RCC 7860 (cell line): Measurements from ENCODE around the gene RHEB.

Source experiments
- DNase-seq: peaks from one replicate; pipeline ENCODE4 v3.0.0-alpha.2; 2015; ENCODE audit warnings: low spot score
- FAIRE-seq: peaks from 2 replicates; lab custom pipeline; 2012; peaks lifted over from hg19 to GRCh38; lab: Jason Lieb, UNC

Gene RHEB

DNA sequence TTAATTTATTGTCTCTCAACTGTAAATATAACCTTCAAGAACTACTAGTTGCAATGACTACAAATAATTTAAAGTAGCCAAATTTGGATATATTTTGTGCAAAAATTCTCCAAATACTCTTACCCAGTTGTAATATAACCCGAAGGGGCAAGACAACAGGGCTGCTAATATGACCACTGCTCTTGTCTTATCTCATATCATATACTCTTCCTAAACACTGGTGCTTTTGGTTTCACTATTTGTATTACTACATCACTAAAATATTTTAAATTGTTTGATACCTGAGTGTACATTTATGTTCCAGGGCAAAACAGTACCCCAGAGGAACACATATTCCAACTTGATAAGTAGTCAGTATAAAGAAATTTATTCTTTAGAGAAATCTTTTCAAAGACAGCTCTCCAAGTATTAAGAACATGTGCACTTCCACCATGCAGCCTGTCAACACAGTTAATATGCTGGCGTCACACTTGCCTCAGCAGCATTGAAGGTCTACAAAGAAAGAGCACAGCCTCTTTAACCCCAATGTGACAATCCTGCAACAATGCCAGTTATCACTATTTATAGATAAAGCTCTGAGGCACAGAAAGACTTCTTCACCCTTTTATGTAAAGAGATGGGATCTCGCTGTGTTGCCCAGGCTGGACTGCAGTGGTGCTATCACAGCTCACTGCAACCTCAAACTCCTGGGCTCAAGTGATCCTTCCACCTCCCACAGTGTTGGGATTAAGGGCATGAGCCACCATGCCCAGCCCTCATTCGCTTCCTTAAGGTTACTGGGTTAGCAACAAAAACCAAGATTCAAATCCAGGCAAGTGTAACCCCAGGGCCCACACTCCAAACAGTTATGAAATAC is 37.8 kb downstream of the RHEB start:
- DNase-seq = no peak
- no peak for FAIRE-seq

DNA sequence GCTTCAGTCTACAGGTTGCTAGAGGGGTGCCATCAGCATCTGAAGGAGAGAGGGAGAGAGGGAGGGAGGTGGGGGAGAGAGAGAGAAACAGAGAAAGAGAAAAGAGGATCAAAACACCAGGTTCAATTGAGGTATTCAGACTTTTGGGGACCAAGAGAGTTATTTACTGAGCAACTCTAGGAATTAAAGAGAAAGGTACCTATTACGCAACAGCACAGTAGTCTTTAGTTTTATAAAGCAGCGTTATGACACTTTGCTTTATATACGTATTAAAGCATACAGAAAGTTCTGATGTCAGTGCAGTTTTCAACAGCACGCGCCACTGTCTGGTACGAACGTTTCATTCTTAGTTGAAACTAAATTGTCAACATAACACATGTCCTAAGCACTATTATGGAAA is 41.8 kb downstream of the RHEB start:
- FAIRE-seq (no peak), DNase-seq (no peak)

DNA sequence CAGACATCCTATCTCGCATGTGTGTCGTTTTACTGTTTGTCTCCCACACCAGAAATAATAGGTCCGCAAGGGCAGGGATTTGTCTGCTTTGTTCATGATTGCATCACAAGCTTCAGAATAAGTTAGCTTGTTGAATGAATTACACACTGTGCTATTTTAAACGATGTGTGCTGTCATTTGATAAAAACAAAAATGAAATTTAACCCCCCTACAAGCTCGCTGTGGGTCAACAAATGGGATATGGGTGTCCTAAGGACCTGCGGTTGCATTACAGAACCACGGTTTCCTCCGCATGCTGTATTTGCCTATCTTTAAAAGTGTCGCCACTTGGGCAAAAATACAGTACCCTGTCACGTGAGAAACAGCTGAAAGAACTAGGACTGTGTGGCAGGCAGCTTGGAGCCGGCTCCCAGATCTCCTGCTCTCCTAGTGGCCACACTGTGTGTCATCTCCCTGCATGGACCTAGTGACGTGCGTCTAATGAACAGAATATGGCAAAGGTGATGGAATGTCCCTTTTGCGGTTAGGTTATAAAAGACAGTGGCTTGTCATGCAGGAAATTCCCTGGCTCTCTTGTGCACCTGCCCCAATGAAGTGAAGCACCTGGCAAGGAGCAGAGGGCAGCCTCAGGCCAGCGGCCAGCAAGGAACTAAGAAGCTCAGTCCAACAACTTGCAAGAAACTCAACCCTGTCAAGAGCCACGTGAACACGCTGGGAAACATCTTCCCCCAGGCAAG is 46.9 kb downstream of the RHEB start:
- DNase-seq = no peak
- FAIRE-seq = no peak

DNA sequence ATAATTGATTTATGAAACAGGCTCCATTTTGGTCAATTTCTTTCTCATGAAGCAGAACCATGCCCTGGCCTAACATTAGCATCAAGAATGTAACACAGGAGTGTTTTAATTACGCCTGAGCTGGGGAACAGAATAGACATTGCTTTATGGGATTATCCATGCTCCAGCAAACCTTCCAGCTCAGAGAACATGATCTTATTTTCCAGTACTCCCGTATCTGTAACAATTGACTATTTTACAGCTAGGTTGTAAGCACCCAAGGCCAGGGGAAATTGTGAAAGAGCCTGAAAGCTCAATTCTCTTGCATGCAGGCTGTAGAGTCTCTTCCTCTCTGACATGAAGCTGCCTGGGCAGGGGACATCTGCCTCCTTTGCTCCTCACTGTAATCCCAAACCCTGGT is 49.0 kb downstream of the RHEB start:
- FAIRE-seq (no peak), DNase-seq (no peak)

DNA sequence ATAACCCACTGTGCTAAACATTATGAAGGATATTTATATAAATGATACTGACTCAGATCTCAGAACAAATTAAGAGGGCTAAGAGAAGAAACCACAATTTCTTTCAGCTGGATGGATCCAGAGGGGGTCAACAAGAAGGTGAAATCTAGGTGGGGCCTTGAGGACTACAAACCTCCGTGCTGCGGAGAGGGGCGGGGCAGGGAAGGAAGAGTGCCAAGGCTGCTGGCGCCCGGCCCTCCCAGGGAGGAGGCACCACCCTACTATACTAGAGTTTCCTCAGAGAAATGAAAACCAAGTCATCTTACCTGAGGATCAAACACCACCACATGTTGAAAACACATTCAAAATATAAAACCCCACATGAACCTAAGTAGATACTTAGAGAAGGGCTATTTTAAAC is 50.4 kb downstream of the RHEB start:
- no peak for FAIRE-seq
- no peak for DNase-seq

DNA sequence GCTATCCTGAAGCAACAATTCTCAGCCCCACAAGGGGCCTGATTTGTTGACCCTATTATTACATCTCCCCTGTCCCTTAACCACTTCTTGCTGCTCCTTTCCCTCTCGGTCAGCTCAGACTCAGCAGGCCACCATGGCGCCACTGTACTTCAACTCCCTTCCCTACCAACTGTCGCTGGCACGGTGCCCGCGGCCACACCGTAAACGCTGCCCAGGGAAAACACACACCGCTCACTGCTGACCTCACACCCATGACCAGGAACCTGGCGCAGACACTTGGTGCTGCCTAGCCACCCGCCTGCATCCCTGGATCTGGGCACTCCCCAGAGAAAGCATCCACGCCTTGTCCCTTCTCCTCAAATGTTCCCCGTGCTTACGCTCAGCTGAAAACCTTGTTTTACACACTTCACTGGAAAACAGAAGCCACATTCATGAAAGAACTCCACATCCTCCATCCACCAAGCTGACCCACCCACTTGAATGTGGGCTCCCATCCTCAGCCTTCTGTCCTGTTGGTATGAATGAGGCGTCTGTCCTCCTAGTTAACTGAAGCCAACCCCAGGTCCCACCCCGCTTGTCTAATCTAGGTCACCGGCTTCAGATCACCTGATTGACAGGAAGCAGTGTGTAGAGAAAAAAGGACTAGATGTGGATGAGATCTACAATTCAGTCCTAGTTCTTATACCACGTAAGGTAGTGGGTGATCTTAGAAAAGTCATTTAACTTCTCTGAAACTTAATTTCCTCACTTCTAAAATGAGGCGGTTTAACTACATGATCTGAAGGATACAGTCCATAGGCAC is 51.3 kb downstream of the RHEB start:
- DNase-seq (no peak), FAIRE-seq (no peak)

DNA sequence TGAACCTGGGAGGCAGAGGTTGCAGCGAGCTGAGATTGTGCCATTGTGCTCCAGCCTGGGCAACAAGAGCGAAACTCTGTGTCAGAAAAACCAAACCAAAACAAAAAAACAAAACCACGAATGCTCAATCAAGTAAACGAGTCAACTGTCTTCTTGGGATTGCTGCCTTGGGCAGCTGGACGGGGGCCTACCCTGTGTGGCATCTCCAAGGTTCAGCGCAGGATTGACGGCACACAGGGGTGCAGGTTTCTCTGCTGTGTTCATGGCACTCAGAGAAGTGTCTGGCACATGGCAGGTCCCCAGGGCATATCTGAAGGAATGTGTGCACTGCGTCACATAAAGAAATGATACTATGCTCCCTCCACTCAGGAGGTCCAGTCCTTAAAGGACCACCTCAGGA is 54.5 kb downstream of the RHEB start:
- no peak for FAIRE-seq

DNA sequence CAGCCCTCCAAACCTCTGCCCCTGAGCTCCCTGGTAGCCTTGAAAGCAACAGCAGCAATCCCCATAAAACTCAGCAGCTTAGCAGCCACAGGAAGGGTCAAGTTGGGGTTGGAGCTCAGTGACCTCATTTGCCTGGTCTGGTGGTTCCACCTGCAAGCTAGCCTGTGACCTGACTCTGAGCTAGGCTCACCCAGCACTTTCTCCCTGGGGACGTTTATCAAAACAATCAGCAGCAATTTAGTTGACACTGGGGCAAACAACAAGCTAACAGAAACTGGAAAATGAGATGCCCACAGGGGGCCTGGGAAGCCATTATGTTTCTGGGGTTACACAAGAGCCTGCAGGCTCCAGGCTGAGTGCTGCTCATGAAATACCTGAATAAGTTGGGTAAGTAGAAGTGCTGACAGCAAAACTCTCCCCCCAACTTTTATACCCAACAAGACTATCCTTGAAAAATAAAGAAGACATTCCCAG is 57.4 kb downstream of the RHEB start:
- no peak for DNase-seq
- FAIRE-seq = no peak

More for the DNA sequence above, 54.5 kb downstream of the RHEB start:
- no peak for DNase-seq

DNA sequence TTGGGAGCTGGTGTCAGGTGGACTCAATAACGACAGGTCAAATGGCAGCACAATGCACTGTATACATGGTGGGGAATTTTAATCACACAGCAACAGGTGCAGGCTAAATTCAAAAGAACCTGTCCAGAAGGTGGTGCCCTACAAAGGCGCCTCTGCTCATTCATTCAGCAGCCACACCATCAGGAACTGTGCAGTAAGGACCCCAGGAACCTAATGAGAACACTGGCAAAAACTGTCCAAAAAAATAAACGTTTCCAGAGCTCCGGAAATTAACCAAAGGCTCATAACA is 57.8 kb downstream of the RHEB start:
- DNase-seq = no peak
- FAIRE-seq = no peak

DNA sequence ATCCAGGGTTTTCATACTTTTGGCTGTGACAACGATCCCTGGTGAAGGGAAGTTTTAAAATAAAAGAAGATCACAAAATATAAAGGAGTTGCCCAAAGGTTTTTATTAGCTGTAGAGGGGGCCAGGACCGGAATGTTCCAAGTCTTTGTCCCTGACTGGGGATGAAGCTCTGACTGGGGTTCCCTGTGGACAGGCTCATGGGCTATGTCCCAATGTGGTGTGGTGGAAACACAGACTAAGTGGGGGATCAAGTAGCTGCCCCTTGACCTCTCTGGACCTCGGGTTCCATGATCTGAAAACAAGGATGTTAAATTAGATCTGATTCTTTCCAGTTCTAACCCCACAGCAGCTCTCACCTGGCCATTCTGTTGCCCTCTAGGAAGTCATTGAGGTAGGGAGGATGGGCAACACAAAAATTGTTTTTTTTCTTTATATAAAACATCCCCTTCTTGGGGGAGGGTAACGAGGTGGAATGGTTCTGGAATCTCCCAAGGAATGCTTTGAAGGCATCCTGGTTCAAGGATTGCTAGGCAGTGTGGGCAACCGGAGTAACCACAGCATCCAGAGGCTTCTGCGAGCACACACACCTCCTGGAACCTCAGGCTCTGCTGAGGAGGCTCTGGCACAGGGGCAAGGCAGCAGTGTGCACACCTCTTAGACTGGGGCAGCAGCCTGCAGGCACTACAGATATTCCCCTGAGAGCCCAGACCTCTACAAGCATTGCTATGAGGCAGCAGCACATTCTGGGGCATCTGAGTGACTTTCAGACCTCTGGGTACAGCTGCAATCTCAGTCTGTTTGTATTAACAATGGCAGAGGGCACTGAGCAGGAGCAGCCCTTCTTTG is 58.4 kb downstream of the RHEB start:
- DNase-seq (peak; percentile 47), FAIRE-seq (no peak)

DNA sequence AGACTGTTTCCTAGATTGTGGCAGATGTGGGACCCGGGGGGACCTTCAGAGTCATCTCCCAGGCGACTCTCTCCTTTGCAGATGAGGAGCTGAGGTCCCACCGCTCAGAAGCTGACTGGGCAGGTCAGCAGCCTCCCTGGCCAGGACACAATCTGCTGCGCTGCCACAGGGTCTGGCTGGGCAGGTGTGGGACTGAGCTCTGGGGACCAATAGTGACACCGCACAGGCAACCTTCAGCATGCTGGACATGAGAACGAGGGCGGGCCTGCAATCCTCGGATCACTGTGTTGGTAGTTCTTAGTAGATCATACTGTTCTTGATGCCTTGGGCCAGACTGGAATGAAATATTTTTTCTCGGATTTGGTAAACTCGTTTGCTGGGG is 59.2 kb downstream of the RHEB start:
- FAIRE-seq = no peak
- no peak for DNase-seq

DNA sequence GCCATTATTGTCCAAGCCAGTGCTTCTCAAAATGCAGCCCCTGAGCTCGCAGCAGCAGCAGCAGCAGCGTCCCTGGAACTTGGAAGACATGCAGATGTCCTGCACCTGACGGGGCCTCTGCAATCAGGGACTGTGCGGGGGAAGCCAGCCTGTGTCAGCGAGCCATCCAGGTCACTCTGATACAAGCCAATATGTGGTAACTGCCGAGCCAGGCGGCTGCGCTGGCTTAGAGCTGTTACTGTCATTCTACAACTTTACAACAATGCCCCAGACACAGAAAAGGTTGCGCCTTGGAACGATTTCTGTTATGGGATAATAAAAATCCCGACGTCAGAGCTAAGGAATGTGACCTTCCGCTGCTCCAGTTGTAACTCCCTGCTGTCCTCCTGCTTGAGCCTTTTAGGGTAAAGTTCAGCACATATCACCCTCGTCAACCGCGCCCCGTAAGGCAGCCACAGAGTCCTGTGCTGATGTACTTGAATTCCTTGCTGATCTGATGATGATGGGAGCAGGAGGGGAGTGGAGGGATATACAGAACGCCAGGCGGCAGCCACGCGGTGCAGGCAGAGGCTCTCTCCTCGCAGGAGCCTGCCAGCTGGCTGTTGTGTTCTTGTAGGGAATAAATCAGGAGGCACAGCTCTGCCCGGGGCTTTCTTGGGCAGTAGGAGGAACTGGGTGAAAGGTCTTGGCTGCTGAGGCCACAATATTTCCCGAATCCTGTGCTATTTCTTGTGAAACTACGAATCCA is 59.8 kb downstream of the RHEB start:
- peak; percentile 89 for FAIRE-seq

DNA sequence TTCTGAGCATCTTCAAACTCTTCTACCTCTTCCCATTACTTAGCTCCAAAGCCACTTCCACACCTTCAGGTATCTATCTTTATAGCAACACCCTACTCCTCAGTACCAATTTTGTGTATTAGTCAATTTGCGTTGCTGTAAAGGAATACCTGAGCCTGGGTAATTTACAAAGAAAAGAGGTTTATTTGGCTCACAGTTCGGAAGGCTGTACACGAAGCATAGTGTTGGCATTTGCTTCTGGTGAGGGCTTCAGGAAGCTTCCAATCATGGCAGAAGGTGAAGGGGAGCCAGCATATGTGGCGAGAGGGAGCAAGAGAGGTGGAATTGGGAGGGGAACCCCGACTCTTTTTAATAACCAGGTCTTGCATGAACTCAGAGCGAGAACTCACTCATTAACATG is 62.2 kb downstream of the RHEB start:
- DNase-seq (no peak), FAIRE-seq (no peak)

More for the DNA sequence above, 59.8 kb downstream of the RHEB start:
- DNase-seq = peak; percentile 99

DNA sequence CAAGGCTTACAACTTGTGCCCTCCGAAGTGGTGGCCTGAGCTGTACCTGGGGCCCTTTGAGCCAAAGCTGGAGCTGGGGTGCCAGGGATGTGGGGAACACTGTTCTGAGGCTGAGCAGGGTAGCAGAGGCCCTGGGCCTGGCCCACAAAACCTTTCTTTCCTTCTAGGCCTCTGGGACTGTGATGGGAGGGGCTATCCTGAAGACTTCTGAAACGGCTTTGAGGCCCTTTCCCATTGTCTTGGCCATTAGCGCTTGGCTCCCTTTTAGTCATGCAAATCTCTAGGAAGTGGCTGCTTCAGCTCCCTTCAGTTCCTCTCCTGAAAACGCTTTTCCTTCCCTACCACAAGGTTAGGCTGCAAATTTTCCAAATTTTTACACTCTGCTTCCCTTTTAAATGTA is 62.9 kb downstream of the RHEB start:
- DNase-seq = no peak
- FAIRE-seq = no peak

DNA sequence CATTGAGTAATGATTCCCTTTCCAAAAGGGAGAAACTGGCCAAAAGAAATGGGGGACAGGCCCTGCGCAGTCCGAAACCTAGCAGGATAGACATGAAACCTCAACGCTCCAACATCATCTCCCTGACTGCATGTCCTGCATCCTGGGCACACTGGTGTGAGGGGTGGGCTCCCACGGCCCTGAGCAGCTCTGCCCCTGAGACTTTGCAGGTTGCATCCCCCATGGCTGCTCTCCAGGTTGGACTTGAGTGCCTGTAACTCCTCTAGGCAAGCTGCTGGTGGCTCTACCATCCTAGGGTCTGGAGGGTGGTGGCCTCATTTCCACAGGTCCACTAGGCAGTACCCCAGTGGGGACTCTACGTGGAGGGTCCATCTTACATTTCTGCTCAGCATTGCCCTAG is 63.4 kb downstream of the RHEB start:
- FAIRE-seq = no peak
- DNase-seq = no peak

DNA sequence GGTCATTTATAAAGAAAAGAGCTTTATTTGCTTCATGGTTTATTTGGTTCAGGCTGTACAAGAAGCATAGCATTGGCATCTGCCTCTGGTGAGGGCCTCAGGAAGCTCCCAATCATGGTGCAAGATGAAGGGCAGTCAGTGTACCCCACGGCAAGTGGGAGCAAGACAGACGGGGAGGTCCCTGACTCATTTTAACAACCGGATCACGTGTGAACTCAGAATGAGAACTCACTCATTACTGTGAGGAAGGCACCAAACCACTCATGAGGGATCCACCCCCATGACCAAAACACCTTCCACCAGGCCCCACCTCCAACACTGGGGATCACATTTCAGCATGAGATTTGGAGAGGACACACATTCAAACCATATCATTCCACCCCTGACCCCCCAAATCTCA is 64.0 kb downstream of the RHEB start:
- no peak for DNase-seq
- no peak for FAIRE-seq

DNA sequence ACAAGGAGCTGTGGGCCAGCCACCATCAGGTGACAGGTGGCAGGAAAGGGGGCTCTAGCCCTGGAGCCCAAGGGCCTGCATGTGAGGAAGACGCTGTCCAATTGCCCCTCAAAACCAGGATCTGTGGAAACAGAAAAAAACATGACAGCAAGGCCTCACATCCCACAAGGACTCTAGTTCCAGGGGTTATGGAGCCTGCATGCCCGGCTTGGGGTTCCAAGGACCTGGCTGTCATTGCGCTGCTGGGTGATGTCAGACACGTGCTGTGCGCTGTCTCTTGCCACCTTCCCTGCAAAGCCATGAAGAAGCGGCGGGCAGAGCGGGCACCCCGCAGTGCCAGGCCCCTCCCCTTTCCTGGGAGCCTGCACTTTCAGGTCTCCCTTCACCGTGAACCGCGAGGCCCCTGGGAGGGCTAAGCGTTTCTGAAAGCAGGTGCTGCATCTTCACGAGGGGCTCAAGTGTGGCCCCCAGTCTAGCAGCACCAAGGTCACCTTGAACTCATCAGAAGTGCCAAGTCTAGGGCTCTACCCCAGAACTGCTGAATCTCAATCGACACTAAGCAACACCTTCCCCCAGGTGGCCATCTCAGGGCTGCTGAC is 64.7 kb downstream of the RHEB start:
- DNase-seq (no peak), FAIRE-seq (no peak)

DNA sequence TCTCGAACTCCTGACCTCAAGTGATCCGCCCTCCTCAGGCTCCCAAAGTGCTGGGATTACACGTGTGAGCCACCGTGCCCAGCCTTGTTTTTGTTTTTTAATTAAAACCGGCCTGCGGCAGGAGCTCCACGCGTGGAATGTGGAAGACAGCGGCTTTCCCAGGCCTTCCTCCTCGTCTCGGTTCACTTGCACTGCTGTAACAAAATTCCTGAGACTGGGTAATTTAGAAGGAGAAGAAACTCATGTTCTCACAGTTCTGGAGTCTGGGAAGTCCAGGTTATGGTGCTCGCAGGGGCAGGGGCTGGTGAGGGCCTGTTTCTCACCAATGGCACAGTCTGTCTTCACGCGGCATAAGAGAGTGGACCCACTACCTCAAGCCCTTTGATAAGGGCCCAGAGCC is 65.4 kb downstream of the RHEB start:
- DNase-seq (no peak), FAIRE-seq (no peak)

DNA sequence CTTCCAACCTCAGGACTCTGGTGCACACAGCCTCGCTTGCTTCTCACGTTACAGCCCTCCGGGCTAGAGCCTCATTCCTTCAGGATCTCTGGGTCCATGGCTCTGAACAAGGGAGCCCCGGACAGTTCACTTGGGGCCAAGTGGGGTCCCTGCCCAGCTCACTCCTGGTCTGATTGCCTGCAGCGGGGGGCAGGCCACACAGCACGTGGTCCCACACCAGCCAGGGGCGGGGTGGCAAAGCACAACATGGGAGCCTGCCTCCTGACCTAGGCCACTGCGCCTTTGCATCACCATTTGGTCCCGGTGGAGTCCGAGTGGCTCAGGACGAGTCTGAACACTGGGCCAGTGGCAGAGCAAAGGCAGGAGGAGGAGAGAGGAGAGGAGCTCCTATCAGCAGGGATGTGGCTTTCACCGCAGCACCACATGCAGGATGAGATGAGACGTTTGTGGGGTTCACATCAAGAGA is 66.3 kb downstream of the RHEB start:
- DNase-seq (no peak), FAIRE-seq (no peak)
